Renal pelvis (tissue), 12 donors: ENCODE measurements around the gene STING1. TPM values are rescaled to one million over a fixed set of nuclear protein-coding genes. Genes with fewer than 3 reads are reported as not detected.
A peak's percentile ranks its signal among the peaks of the same experiment; 100 is the strongest.
"Not testable (repeated sequence)": the region's sequence is repeated elsewhere in the genome, so short reads cannot be mapped to it uniquely, and the experiment has no call there.

ENCODE experiments used
- DNase-seq: peaks from one replicate; pipeline ENCODE4 v3.0.0-alpha.2; 2013
- long read RNA-seq, 16 experiments: transcript quantifications; one replicate each; lab custom pipeline, GENCODE V29; 2026
- polyA plus RNA-seq, 3 donors: library from polyadenylated mRNA; unstranded; fragments of 120-200 nt; gene quantifications; one replicate each; pipeline ENCODE4 v1.2.1, GENCODE V29; 2013; ENCODE audit not compliant: insufficient read length in 3 of 3

Gene STING1
- polyA plus RNA-seq: 10 to 100 TPM; 33.0 to 41.3 (median 34.1) TPM
- long read RNA-seq, donor 1, partial matches to known transcripts: 0 of 3 reads
- long read RNA-seq, donor 1, other reads (novel, unspliced or antisense): 0 of 3 reads
- long read RNA-seq, donor 2, transcript TMEM173-201 (8 exons, 1,771 nt): major isoform, 7 of 12 reads
- long read RNA-seq, donor 2, partial matches to known transcripts: 5 of 12 reads
- long read RNA-seq, donor 2, other reads (novel, unspliced or antisense): 0 of 12 reads
- long read RNA-seq, donor 3, partial matches to known transcripts: 0 of 5 reads
- long read RNA-seq, donor 3, other reads (novel, unspliced or antisense): 0 of 5 reads
- long read RNA-seq, donor 4, partial matches to known transcripts: 0 of 3 reads
- long read RNA-seq, donor 4, other reads (novel, unspliced or antisense): 0 of 3 reads
- long read RNA-seq, donor 5, partial matches to known transcripts: 0 of 6 reads
- long read RNA-seq, donor 5, other reads (novel, unspliced or antisense): 0 of 6 reads
- long read RNA-seq, donor 6, partial matches to known transcripts: 7 of 12 reads
- long read RNA-seq, donor 6, other reads (novel, unspliced or antisense): 0 of 12 reads
- long read RNA-seq, donor 7, transcript TMEM173-201 (8 exons, 1,771 nt): major isoform, 7 of 8 reads
- long read RNA-seq, donor 7, partial matches to known transcripts: 0 of 8 reads
- long read RNA-seq, donor 7, other reads (novel, unspliced or antisense): 0 of 8 reads
- long read RNA-seq, donor 8, partial matches to known transcripts: 0 of 5 reads
- long read RNA-seq, donor 8, other reads (novel, unspliced or antisense): 0 of 5 reads
- long read RNA-seq, donor 9, transcript TMEM173-201 (8 exons, 1,771 nt): major isoform, 7 of 23 reads
- long read RNA-seq, donor 9, partial matches to known transcripts: 9 of 23 reads
- long read RNA-seq, donor 9, other reads (novel, unspliced or antisense): 5 of 23 reads
- long read RNA-seq, donor 10, partial matches to known transcripts: 0 of 5 reads
- long read RNA-seq, donor 10, other reads (novel, unspliced or antisense): 0 of 5 reads
- long read RNA-seq, donor 11, partial matches to known transcripts: 0 of 4 reads
- long read RNA-seq, donor 11, other reads (novel, unspliced or antisense): 0 of 4 reads
- long read RNA-seq, donor 12, partial matches to known transcripts: 0 of 13 reads
- long read RNA-seq, donor 12, other reads (novel, unspliced or antisense): 9 of 13 reads
- long read RNA-seq, donor 13, partial matches to known transcripts: 0 of 5 reads
- long read RNA-seq, donor 13, other reads (novel, unspliced or antisense): 0 of 5 reads
- long read RNA-seq, donor 14, partial matches to known transcripts: 0 of 7 reads
- long read RNA-seq, donor 14, other reads (novel, unspliced or antisense): 0 of 7 reads
- long read RNA-seq, donor 15, transcript TMEM173-201 (8 exons, 1,771 nt): major isoform, 6 of 10 reads
- long read RNA-seq, donor 15, partial matches to known transcripts: 0 of 10 reads
- long read RNA-seq, donor 15, other reads (novel, unspliced or antisense): 0 of 10 reads
- long read RNA-seq, donor 16, transcript TMEM173-201 (8 exons, 1,771 nt): major isoform, 5 of 14 reads
- long read RNA-seq, donor 16, partial matches to known transcripts: 6 of 14 reads
- long read RNA-seq, donor 16, other reads (novel, unspliced or antisense): 0 of 14 reads

DNA sequence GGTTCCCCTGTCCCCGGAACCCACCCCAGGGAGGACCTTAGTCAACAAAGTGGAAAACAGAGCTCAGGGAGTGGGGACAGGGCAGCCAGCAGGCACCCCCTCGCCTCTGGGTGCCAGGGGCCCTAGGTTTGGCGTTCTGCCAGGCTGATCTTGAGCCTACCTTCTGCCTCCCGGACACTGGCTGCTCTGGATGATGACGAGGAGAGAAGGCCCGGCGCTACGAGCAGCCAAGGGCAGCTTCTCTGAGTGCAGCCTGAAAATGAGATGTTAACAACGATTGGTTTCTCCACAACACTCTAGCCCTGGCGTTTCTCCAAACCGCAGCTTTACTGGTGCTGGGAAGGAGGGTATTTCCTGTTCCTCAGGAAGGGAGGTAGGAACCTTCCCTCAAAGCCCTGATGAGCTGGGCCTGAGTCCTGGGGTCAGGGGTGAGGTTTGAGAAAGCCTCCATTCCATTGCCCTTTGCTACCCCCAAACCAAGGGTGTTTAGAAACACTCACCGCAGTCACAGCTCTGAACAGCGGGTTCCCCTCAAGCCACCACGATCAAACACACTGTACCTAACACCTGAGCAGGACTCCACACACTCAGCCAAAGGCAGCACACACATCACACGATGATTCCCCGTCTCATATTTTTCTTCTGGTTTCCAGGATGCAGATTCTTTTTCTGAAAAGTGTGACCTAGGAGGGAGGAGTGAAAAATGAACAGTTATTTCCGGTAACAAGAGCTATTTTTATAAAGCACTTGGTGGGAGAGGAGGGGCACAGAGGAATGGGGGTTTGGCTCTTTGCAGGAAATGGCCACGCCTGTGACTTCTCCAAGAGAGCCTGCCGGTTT, at the start of gene STING1:
Gene STING1, minus strand, starts transcription at position 709 of the 840 bp plus-strand sequence. CDS start 1,054 bp downstream, outside the sequence.
- peak; percentile 83 for DNase-seq

DNA sequence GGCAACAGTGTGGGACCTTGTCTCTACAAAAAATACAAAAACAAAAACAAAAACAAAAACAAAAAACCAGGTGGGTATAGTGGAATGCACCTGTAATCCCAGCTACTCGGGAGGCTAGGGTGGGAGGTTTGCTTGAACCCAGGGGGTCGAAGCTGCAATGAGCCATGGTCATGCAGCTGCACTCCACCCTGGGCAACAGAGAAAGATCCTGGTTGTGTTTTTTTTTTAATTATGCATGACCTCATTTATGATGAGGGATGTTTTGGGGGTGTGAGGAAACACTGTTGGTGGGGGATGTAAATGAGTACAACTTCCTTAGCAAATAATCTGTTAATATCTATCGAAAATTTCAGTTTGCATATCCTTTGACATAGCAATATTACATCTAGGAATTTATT, 49.2 kb upstream of the STING1 start:
- no peak for DNase-seq

DNA sequence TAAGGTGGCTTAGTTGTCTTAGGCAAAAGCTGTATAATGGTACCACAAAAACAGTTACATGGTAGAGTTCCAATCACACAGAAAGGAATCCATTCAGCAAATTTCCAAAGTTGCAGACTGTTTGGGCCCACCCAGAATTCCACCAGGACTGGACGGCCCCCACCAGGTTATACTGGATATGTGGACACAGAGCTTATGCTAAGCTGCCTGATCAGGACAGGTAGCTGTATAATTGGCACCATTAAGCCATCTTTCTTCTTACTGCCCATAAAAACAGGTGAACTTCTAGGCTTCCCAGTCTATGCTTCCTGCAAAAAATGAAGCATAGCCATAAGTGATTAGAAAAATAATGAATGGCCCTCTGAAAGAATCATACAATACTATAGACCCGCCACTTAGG, 47.5 kb upstream of the STING1 start:
- not testable (repeated sequence) for DNase-seq

DNA sequence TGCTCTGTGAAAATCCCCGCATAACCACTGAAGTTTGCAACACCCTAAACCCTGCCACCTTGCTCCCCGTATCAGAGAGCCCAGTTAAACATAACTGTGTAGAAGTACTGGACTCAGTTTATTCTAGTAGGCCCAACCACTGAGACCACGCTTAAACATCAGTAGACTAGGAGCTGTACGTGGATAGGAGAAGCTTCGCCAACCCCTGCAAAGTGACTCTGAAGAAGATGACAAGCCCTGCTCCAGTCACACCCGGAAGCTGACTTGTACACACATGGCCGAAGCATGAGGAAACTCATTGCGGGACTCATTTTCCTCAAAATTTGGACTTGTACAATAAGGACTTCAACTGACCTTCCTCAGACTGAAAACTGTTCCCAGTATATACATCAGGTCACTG, 46.1 kb upstream of the STING1 start:
- DNase-seq: not testable (repeated sequence)

DNA sequence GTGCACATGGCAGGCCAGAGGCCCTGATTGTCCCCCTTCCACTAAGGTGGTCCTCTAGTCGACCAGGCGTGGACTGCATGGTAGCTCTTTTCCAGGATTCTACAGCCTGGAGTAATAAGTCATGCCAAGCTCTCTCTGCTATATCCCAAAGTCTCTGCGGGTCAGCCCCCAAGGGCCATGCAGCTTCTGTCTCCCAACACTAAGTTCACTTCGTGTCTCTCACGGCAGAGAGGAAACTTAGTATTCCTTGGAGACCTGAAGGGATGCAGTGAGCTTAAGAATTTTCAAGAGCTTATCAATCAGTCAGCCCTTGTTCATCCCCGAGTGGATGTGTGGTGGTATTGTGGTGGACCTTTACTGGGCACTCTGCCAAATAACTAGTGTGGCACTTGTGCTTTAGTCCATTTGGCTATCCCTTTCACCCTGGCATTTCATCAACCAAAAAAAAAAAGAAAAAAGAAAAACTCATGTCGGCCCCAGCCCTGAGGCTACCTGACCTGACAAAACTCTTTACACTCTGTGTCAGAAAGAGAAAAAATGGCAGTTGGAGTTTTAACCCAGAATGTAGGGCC, 45.4 kb upstream of the STING1 start:
- not testable (repeated sequence) for DNase-seq

DNA sequence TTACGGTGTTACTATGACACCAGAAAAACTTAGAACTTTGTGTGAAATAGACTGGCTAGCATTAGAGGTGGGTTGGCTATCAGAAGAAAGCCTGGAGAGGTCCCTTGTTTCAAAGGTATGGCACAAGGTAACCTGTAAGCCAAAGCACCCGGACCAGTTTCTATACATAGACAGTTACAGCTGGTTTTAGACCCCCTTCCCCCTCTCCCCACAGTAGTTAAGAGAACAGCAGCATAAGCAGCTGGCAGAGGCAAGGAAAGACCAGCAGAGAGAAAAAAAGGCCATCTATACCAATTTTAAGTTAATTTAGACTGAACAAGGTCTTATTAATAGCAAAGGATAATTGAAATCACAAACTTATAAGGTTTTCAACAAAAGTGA, 44.5 kb upstream of the STING1 start:
- not testable (repeated sequence) for DNase-seq

DNA sequence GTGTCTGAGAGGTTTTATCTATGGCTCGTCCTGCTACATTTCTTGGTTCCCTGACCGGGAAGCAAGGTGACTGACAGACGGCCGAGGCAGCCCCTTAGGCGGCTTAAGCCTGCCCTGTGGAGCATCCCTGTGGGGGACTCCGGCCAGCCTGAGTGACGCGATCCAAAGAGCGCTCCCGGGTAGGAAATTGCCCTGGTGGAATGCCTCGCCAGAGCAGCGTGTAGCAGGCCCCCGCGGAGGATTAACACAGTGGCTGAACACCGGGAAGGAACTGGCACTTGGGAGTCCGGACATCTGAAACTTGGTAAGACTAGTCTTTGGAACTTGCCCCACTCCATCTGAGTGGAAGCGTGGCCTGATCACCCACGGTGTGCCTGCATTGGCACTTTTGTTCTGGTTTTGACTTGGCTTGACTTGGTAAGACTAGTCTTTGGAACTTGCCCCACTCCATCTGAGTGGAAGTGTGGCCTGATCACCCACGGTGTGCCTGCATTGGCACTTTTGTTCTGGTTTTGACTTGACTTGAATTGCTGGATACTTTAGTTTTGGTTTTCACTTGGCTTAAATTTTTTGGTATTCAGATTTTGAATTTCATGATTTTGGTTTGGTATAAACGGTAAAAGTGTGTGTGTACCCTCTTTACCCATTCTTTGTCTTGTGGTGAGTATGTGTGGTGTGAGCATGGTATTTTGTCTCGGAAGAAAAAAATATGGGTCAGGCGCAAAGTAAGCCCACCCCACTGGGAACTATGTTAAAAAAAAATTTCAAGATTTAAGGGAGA, 43.9 kb upstream of the STING1 start:
- DNase-seq: not testable (repeated sequence)

DNA sequence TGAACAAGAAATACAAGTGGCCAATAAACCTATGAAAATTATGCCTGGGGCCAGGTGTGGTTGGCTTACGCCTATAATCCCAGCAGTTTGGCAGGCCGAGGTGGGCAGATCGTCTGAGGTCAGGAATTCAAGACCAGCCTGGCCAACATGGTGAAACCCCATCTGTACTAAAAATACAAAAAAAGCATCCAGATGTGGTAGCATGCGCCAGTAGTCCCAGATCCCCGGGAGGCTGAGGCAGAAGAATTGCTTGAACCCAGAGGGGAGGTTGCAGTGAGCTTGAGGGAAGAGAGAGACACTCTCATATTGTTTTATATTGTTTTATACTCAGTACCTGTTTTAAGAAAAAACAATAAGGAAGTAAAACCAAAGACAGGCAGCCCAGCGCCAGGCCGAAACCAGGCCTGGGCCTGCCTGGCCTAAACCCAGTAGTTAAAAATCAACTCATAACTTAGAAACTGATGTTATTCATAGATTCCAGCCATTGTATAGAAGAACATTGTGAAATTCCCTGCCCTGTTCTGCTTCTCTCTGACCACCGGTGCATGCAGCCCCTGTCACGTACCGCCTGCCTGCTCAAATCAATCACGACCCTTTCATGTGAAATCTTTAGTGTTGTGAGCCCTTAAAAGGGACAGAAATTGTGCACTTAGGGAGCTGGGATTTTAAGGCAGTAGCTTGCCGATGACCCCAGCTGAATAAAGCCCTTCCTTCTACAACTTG, 43.2 kb upstream of the STING1 start:
- DNase-seq: not testable (repeated sequence)

DNA sequence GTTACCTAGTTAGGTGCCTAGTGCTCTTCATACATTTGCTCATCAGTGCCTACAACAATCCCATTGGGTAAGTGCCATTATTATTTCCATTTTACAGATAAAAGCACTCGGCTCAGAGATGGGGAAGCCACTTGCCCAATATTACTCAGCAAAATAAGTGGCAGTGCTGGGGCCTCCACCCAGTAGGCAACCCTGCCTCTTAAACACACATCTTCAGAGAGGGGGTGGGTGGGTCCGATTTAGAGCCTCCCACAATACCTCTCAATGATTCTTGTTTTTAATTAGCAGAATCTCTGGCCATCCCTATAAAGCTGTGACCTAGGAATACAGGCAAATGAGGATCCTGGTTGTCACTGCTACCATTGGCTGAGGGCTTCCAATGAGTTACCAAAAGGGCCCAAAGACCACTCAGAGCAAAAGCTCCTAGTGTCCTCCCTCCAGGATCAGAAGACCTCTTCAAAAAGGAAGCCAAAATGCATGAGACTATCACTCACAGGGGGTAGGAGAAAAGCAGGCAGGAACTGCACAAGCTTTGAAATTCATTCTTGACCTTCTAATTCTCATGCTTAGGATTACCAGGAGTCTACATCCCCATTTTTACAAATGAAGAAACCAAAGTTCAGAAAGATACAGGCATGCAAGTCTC, 42.5 kb upstream of the STING1 start:
- no peak for DNase-seq

DNA sequence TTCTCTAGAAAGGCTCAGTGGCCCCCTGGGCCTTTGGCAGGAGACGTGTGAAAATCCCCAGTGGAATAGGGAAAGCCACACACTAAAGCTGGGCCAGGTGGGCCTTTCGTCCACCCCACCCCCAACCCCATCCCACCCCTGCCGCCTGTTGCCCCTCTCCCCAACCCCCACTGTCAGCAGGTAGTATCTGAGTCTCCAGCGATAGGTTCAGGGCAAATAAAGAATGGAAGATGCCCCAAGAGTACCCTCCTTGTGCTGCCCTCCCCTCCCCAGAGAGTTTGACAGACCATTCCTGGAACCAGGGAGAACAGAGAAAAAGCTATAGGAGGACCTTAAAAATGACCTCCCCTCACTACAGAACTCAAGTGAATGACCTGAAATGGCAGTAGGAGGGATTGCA, 41.9 kb upstream of the STING1 start:
- no peak for DNase-seq

DNA sequence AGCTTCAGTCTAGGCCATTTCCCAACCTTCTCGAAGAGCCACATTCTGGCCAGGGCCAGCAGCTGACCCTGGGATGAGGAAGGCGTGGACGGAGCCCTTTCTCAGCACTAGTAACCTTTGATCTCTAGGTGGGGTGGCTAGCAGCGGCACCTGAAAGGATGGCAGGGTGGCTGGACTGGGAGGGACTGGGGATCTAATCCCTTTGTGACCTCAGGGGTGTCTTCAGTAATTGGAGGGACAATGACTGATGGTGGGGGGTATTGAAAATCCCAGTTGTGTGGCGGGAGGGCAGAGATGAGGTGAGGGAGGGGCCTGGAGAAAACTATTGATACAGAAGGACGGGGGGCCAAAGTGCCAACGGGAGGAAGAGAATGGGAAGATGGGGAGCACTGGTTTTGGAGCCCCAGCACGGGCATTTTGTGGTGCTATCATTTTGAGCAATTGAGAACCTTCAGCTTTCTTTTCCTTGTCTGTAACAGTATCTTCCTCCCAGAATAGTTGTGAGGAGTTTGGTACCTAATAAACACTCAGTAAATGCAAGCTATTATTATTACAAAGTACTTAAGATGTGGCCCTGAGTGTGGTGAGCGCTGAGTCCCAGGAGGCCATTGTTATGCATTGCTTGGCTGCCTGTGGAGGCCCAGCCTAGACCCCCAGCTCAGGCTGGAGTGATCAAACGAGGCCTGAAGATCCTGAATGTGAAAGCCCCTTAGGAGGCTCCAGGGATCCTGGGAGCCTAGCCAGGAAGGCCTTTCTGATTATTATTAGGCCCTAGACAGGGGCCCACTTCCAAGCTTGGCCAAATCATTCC, 41.3 kb upstream of the STING1 start:
- DNase-seq: no peak

DNA sequence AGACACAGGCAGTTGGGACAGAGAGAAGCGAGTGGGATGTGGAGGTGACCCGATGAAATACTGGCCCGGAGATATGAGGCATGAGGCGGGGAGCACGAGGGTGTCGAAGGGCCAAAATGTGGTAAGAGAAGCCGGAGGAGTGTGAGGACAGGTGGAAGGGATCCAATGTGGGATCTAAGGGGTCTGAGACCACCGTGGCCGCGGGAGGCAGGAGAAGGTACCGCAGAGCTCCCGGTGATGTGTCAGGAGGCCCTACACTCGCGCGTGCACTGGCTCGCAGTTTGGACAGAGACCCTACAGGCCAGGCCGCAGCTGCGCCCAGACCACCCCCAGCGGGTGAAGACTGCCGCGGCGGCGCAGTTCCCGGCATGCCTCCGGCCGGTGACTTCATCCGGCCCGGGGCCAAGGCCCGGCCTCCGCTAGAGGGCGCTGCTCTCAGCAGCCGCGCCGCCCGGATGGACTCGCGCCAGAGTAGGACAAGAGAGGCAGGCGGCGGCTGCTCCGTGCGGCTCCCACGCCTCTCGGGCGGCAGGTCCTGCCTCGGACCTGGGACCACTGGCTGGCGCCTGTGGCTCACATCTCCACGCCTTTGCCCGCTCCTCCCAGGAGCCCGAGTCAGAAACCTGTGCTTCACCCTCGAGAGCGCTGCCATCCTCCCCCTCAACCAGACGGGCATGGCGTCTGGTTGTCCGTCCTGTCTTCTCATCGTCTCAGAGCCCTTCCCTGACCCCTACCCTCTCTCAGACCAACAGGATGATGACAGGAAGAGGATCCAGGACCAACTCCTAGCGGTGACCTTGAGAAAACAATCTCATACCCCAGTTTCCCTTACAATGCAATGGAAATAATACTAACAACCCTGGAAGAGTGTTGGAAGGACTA, 35.4 kb upstream of the STING1 start:
- peak; percentile 92 for DNase-seq

DNA sequence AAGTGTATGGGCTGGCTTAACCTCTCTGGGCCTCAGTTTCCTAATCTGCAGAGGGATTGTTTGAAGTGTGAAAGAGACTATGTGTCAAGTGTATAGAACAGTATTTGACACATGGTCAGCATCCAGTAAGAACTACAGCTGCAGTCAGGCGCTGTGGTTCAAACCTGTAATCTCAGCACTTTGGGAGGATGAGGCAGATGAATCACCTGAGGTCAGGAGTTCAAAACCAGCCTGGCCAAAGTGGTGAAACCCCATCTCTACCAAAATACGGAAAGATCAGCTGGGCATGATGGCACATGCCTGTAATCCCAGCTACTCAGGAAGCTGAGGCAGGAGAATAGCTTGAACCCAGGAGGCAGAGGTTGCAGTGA, 31.9 kb upstream of the STING1 start:
- no peak for DNase-seq

DNA sequence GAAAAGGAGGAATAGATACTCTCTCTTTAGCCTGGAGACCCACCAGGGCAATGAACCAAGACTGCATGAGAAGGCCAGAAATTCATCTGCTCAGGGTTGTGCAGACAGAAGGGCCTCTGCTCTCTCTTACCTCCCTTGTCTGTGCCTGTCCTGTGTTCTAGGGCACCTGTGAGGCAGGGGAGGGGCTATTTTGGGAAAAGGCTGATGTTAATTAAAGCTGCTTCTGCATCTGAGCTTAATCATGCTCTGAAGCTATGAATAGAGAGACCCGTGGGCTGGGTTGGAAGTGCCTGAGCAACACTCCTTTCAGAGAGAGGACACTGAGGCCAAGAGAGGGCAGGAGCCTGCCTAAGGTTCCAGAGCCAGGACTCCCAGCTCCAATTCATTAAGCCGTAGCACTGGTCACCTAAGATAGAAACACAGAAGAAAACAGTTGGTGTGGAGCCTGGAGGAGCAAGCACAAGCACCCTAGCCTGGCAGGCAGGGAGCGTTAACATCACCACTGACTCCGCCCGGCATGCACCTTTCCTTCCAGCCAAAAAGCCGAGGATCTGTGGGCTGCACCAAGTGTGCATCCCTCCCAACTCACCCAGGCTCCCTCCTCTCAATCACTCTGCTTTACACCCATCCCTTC, 31.4 kb upstream of the STING1 start:
- DNase-seq: no peak

DNA sequence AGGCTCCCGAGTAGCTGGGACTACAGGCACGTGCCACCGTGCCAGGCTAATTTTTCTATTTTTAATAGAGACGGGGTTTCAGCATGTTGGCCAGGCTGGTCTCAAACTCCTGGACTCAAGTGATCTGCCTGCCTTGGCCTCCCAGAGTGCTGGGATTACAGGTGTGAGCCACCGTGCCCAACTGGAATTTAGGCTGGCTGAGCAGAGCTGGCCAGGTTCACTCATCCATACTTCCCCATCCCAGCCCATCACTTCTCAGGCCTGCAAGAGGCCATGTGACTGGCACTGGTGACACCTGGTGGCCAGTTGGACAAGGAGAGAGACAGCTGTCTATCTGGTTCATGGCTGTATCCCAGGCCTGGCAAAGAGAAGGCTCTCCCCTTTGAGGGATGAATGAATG, 30.9 kb upstream of the STING1 start:
- DNase-seq: peak; percentile 72
